HepG2 (cell line): ENCODE measurements around the gene NUDT15.
"Not testable (repeated sequence)": the region's sequence is repeated elsewhere in the genome, so short reads cannot be mapped to it uniquely, and the experiment has no call there.

ENCODE experiments used
- CTCF ChIP-seq: sonication (generic); formaldehyde crosslinking; IDR thresholded peaks from 2 replicates; pipeline ENCODE4 v1.5.0; 2020; ENCODE audit warnings: mild to moderate bottlenecking, missing genetic modification reagents, moderate library complexity
- IRF1 ChIP-seq: sonication (generic); formaldehyde crosslinking; IDR thresholded peaks from 2 replicates; pipeline ENCODE4 v1.4.0; 2020; ENCODE audit warnings: low read depth, mild to moderate bottlenecking, missing genetic modification reagents
- TEAD2 ChIP-seq: sonication (generic); formaldehyde crosslinking; IDR thresholded peaks from 2 replicates; pipeline ENCODE4 v1.9.0; 2021; ENCODE audit warnings: missing genetic modification reagents
- TIGD3 ChIP-seq: sonication (generic); formaldehyde crosslinking; IDR thresholded peaks from 2 replicates; pipeline ENCODE4 v1.5.1; 2020; ENCODE audit warnings: mild to moderate bottlenecking, missing genetic modification reagents, borderline replicate concordance
- TP53 ChIP-seq: sonication (generic); formaldehyde crosslinking; conservative IDR thresholded peaks from 2 replicates; pipeline ENCODE4 v1.4.0; 2020; ENCODE audit warnings: missing genetic modification reagents

- not testable (repeated sequence) for TF ChIP-seq IRF1 (CRISPR knock-in tag); TEAD2 (CRISPR knock-in tag); CTCF; TP53 (CRISPR knock-in tag); TIGD3 (CRISPR knock-in tag)
Measured at GRCh38 chr13:48059951-48060350, 22.4 kb downstream of the NUDT15 start.
